GM18858 (cell line): ENCODE data around the gene DPP6.
A peak's percentile ranks its signal among the peaks of the same experiment; 100 is the strongest.

Experiments used
- ATAC-seq: cut with Tn5 transposase; IDR thresholded peaks from one replicate; pipeline ENCODE4 v1.9.1; 2021; ENCODE audit not compliant: unreplicated experiment

Gene DPP6

GRCh38 chr7:154902600-154903082 lies 850.4 kb downstream of the DPP6 start:
- ATAC-seq, result no peak

- ATAC-seq, result no peak
Measured at GRCh38 chr7:154903083-154903731, 851.0 kb downstream of the DPP6 start.

GRCh38 chr7:154905146-154905545 lies 852.9 kb downstream of the DPP6 start:
- no peak for ATAC-seq

- ATAC-seq, result no peak
Measured at GRCh38 chr7:154905615-154906014, 853.4 kb downstream of the DPP6 start.

- ATAC-seq, result no peak
Measured at GRCh38 chr7:154906201-154906600, 854.0 kb downstream of the DPP6 start.

GRCh38 chr7:154906736-154907355 lies 854.6 kb downstream of the DPP6 start:
- no peak for ATAC-seq

- no peak for ATAC-seq
Measured at GRCh38 chr7:154907651-154908620, 855.7 kb downstream of the DPP6 start.

GRCh38 chr7:154909241-154910105 lies 857.3 kb downstream of the DPP6 start:
- ATAC-seq, result no peak

- no peak for ATAC-seq
Measured at GRCh38 chr7:154910125-154910524, 857.9 kb downstream of the DPP6 start.

GRCh38 chr7:154910977-154911376 lies 858.8 kb downstream of the DPP6 start:
- no peak for ATAC-seq

- no peak for ATAC-seq
Measured at GRCh38 chr7:154911411-154911810, 859.2 kb downstream of the DPP6 start.

GRCh38 chr7:154911862-154912455 lies 859.8 kb downstream of the DPP6 start:
- ATAC-seq, result no peak

GRCh38 chr7:154912871-154913637 lies 860.9 kb downstream of the DPP6 start:
- no peak for ATAC-seq

- peak; percentile 97 for ATAC-seq
Measured at GRCh38 chr7:154913638-154914307, 861.6 kb downstream of the DPP6 start.

GRCh38 chr7:154914308-154914995 lies 862.3 kb downstream of the DPP6 start:
- no peak for ATAC-seq

- ATAC-seq, result no peak
Measured at GRCh38 chr7:154914996-154915380, 862.8 kb downstream of the DPP6 start.

GRCh38 chr7:154915600-154915999 lies 863.4 kb downstream of the DPP6 start:
- no peak for ATAC-seq

- ATAC-seq, result no peak
Measured at GRCh38 chr7:154916381-154916780, 864.2 kb downstream of the DPP6 start.
